H1 (cell line): ENCODE results near the gene MTFR2. TPM values are rescaled to one million over a fixed set of nuclear protein-coding genes. Genes with fewer than 3 reads are reported as not detected.
A peak's percentile ranks its signal among the peaks of the same experiment; 100 is the strongest.

ENCODE experiments used
- CHD2 ChIP-seq: IDR thresholded peaks from 2 replicates; pipeline ENCODE4 v1.6.1; 2012; ENCODE audit warnings: low read length, improper control_type of control experiment
- CTCF ChIP-seq, 3 experiments: IDR thresholded peaks; 1 replicate in 2 of 3; 2 replicates in 1 of 3; pipeline versions ENCODE4 v1.5.1 to v1.6.1; 2011; ENCODE audit warnings: low read length in 3 of 3, mild to moderate bottlenecking in 3 of 3, inconsistent platforms in 2 of 3, low read depth in 1 of 3, moderate library complexity in 1 of 3; ENCODE audit not compliant: insufficient read depth in 1 of 3; ENCODE audit errors: control extremely low read depth in 1 of 3
- RAD21 ChIP-seq, 2 experiments: IDR thresholded peaks in 1 of 2; conservative IDR thresholded peaks in 1 of 2; 2 replicates each; pipeline ENCODE4 v1.6.1; 2011; ENCODE audit warnings: low read depth in 2 of 2, low read length in 2 of 2, improper control_type of control experiment in 1 of 2, inconsistent platforms in 1 of 2, mild to moderate bottlenecking in 1 of 2, moderate library complexity in 1 of 2
- polyA plus RNA-seq, 7 experiments: library from polyadenylated mRNA; depleted of rRNA in 3 of 7; stranded (reverse) in 5 of 7; unstranded in 2 of 7; fragments of >200 nt in 5 of 7; fragments of 200-250 nt in 2 of 7; gene quantifications; 1 replicate in 5 of 7; 2 replicates in 1 of 7; 4 replicates in 1 of 7; pipeline versions ENCODE4 v1.2.1 to v1.2.3, GENCODE V29; 2011 to 2013; ENCODE audit warnings: missing spikeins in 2 of 7, mixed read lengths in 2 of 7
- total RNA-seq: library from RNA; stranded (reverse); fragmentation: NEBNext Ultra II Directional; extraction: Animal tissue kit (Norgen Biotek cat#: 25700); gene quantifications from 2 replicates; pipeline ENCODE4 v1.2.1, GENCODE V29; 2021
- TF ChIP-seq, protein P1 (sequence below): fragments of 300-600 bp; sonication (generic); IDR thresholded peaks from 2 replicates; pipeline ENCODE4 v1.7.1; 2012; ENCODE audit warnings: low read length, moderate library complexity, mild to moderate bottlenecking, inconsistent platforms; ENCODE audit not compliant: insufficient replicate concordance
- TF ChIP-seq, protein P2 (sequence below): IDR thresholded peaks from 2 replicates; pipeline ENCODE4 v1.6.1; 2012; ENCODE audit warnings: low read length, inconsistent platforms

MTFR2 gene
- total and polyA plus RNA-seq, 2 of the 8 experiments (the other 6 are each of a cell fraction or from before 2014, with no cell fraction given): 8.5 to 10.7 TPM

DNA sequence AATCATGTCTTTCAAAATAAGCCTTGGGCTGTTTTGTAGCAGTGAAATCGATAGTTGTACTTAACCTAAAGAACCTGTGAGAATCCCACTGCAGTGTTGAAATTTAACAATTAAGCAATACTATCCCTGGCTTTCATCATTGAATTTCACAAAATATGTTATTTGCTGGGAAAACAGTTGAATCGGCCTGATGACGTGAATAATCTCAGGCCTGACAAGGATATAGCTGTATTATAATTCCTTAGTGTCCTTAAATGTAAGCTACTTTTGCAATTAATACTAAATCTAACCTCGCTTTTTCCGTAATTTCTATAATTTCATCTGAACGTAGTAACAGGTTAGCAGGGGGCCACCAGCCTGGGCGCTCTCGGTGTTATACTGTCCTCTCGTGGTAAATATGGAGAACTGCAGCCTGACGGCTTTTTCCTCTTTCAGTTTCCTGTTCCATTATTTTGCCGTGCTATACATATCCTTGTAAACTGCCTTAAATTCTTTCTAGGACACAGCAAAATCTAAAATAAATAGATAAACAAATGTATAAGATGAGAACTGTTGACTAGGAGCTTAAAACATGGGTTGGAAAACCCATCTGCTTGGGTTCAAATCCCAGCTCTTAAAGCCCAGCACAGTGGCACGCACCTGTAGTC is 24.0 kb downstream of the MTFR2 start (continued):
- TF ChIP-seq, protein P1, sequence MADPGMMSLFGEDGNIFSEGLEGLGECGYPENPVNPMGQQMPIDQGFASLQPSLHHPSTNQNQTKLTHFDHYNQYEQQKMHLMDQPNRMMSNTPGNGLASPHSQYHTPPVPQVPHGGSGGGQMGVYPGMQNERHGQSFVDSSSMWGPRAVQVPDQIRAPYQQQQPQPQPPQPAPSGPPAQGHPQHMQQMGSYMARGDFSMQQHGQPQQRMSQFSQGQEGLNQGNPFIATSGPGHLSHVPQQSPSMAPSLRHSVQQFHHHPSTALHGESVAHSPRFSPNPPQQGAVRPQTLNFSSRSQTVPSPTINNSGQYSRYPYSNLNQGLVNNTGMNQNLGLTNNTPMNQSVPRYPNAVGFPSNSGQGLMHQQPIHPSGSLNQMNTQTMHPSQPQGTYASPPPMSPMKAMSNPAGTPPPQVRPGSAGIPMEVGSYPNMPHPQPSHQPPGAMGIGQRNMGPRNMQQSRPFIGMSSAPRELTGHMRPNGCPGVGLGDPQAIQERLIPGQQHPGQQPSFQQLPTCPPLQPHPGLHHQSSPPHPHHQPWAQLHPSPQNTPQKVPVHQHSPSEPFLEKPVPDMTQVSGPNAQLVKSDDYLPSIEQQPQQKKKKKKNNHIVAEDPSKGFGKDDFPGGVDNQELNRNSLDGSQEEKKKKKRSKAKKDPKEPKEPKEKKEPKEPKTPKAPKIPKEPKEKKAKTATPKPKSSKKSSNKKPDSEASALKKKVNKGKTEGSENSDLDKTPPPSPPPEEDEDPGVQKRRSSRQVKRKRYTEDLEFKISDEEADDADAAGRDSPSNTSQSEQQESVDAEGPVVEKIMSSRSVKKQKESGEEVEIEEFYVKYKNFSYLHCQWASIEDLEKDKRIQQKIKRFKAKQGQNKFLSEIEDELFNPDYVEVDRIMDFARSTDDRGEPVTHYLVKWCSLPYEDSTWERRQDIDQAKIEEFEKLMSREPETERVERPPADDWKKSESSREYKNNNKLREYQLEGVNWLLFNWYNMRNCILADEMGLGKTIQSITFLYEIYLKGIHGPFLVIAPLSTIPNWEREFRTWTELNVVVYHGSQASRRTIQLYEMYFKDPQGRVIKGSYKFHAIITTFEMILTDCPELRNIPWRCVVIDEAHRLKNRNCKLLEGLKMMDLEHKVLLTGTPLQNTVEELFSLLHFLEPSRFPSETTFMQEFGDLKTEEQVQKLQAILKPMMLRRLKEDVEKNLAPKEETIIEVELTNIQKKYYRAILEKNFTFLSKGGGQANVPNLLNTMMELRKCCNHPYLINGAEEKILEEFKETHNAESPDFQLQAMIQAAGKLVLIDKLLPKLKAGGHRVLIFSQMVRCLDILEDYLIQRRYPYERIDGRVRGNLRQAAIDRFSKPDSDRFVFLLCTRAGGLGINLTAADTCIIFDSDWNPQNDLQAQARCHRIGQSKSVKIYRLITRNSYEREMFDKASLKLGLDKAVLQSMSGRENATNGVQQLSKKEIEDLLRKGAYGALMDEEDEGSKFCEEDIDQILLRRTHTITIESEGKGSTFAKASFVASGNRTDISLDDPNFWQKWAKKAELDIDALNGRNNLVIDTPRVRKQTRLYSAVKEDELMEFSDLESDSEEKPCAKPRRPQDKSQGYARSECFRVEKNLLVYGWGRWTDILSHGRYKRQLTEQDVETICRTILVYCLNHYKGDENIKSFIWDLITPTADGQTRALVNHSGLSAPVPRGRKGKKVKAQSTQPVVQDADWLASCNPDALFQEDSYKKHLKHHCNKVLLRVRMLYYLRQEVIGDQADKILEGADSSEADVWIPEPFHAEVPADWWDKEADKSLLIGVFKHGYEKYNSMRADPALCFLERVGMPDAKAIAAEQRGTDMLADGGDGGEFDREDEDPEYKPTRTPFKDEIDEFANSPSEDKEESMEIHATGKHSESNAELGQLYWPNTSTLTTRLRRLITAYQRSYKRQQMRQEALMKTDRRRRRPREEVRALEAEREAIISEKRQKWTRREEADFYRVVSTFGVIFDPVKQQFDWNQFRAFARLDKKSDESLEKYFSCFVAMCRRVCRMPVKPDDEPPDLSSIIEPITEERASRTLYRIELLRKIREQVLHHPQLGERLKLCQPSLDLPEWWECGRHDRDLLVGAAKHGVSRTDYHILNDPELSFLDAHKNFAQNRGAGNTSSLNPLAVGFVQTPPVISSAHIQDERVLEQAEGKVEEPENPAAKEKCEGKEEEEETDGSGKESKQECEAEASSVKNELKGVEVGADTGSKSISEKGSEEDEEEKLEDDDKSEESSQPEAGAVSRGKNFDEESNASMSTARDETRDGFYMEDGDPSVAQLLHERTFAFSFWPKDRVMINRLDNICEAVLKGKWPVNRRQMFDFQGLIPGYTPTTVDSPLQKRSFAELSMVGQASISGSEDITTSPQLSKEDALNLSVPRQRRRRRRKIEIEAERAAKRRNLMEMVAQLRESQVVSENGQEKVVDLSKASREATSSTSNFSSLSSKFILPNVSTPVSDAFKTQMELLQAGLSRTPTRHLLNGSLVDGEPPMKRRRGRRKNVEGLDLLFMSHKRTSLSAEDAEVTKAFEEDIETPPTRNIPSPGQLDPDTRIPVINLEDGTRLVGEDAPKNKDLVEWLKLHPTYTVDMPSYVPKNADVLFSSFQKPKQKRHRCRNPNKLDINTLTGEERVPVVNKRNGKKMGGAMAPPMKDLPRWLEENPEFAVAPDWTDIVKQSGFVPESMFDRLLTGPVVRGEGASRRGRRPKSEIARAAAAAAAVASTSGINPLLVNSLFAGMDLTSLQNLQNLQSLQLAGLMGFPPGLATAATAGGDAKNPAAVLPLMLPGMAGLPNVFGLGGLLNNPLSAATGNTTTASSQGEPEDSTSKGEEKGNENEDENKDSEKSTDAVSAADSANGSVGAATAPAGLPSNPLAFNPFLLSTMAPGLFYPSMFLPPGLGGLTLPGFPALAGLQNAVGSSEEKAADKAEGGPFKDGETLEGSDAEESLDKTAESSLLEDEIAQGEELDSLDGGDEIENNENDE: no peak
- TF ChIP-seq CHD2 (no peak), RAD21 (IDR thresholded peaks at IDR 0.05 in 1 of 2, conservative IDR thresholded peaks at IDR 0.05 in 1 of 2; ENCODE audit: low read depth in 2 of 2, low read length in 2 of 2) (peak; percentile 100), CTCF (IDR thresholded peaks at IDR 0.05; ENCODE audit: control extremely low read depth in 1 of 3, insufficient read depth in 1 of 3, low read depth in 1 of 3, low read length in 3 of 3) (peak; percentile 74 to 97 (median 92))
- TF ChIP-seq, protein P2, sequence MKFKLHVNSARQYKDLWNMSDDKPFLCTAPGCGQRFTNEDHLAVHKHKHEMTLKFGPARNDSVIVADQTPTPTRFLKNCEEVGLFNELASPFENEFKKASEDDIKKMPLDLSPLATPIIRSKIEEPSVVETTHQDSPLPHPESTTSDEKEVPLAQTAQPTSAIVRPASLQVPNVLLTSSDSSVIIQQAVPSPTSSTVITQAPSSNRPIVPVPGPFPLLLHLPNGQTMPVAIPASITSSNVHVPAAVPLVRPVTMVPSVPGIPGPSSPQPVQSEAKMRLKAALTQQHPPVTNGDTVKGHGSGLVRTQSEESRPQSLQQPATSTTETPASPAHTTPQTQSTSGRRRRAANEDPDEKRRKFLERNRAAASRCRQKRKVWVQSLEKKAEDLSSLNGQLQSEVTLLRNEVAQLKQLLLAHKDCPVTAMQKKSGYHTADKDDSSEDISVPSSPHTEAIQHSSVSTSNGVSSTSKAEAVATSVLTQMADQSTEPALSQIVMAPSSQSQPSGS: no peak
